Mesodermal cell (in vitro differentiated cells): Measurements from ENCODE around the gene SLC15A3.
"Not testable (repeated sequence)": the region's sequence is repeated elsewhere in the genome, so short reads cannot be mapped to it uniquely, and the experiment has no call there.

Source experiments
- H3K27ac ChIP-seq: 2 replicates; pipeline ENCODE4 v1.7.0; 2013; ENCODE audit warnings: mild to moderate bottlenecking, low read depth, low read length, moderate library complexity; ENCODE audit not compliant: severe bottlenecking
- H3K36me3 ChIP-seq: 2 replicates; pipeline ENCODE4 v1.7.1; 2013; ENCODE audit warnings: mild to moderate bottlenecking, low read length, moderate library complexity; ENCODE audit not compliant: control insufficient read depth, insufficient read depth
- H3K4me1 ChIP-seq: one replicate; pipeline ENCODE4 v1.7.1; 2013; ENCODE audit warnings: mild to moderate bottlenecking, low read length; ENCODE audit not compliant: insufficient read depth, control insufficient read depth, poor library complexity, severe bottlenecking
- H3K4me3 ChIP-seq: 2 replicates; pipeline ENCODE4 v1.7.0; 2013; ENCODE audit warnings: low read length, control low read depth, mild to moderate bottlenecking; ENCODE audit not compliant: insufficient read depth, poor library complexity, severe bottlenecking; ENCODE audit errors: extremely low read depth
- H3K9me3 ChIP-seq: 2 replicates; pipeline ENCODE4 v1.7.1; 2013; ENCODE audit warnings: mild to moderate bottlenecking, low read length, moderate library complexity; ENCODE audit not compliant: control insufficient read depth
- WGBS, 2 experiments: methylation state at CpG; one replicate each; pipeline ENCODE4 v1.1.5; 2013; ENCODE audit warnings: missing lambda C conversion rate in 2 of 2; ENCODE audit not compliant: insufficient coverage in 2 of 2; 5-methylcytosine and 5-hydroxymethylcytosine counted together

SLC15A3 gene

DNA sequence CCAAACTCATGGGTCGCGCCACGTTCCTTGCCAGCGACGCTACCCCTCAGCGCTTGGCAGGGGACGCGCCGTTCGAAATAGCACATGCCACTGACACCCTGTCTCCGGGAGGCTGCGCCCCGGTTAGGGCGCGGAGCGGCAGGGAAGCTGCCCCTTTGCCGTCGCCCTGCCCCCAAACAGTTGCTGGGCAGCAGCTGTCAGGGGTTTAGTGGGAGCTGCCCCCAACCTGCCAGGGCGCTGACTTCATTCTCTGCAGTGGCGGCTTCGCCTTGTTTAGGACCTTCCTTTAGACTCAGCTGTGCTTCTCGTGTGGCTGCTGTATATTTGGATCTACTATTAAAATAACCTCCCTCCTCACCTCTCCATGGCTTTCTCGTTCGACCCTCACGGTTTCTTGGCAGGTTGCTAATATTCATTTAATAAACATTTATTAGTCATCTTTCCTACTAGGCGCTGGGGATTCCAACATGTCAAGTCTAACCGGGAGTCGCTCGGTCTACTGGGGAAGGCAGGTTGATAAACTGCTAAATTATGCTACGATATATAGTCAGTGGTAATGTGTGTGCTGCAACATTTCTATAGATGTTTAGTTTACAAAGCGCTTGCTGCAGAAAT, 37.2 kb downstream of the SLC15A3 start:
- 2 to 3% methylated on average over 18 to 20 of the region's 31 CpGs for WGBS, 2 experiments
- H3K9me3 ChIP-seq, result no peaks in the 10 kb centered on the region
- H3K4me1 ChIP-seq, result peaks cover 16% of the 10 kb centered on the region
- H3K36me3 ChIP-seq, result peaks cover 23% of the 10 kb centered on the region
- H3K27ac ChIP-seq, result peak overlapping the region; percentile 89
- peak overlapping the region; percentile 78 for H3K4me3 ChIP-seq

- peak within 1 kb of the TSS; percentile 89 for H3K27ac ChIP-seq
- peaks cover 17% of the 10 kb centered on the region for H3K36me3 ChIP-seq
- H3K4me1 ChIP-seq, result peaks cover 11% of the 10 kb centered on the region
- peak within 1 kb of the TSS; percentile 78 for H3K4me3 ChIP-seq
- 0% methylated on average over 55 to 62 of the region's 70 CpGs for WGBS, 2 experiments
- no peaks in the 10 kb centered on the region for H3K9me3 ChIP-seq
These were observed 38.0 kb downstream of the SLC15A3 start, which contains the start of gene TMEM109 for GRCh38 chr11:60913793-60914632. Gene TMEM109 (plus strand): TSS chr11:60914158. CDS start chr11:60919694, 5,536 bp downstream.

- peak overlapping the region; percentile 89 for H3K27ac ChIP-seq
- WGBS, 2 experiments, result 92 to 97% methylated on average over 20 to 21 of the region's 22 CpGs
- peaks cover 14% of the 10 kb centered on the region for H3K36me3 ChIP-seq
These were observed 39.0 kb downstream of the SLC15A3 start for GRCh38 chr11:60912851-60913528.

GRCh38 chr11:60912223-60912850, 39.6 kb downstream of the SLC15A3 start:
- Histone ChIP-seq H3K9me3 (no peaks in the 10 kb centered on the region), H3K36me3 (peaks cover 7% of the 10 kb centered on the region), H3K4me3 (no peak overlapping the region), H3K27ac (no peak overlapping the region), H3K4me1 (no peaks in the 10 kb centered on the region)
- 73 to 79% methylated on average over 10 to 12 of the region's 12 CpGs for WGBS, 2 experiments

More at GRCh38 chr11:60912851-60913528, 39.0 kb downstream of the SLC15A3 start:
- no peaks in the 10 kb centered on the region for H3K9me3 ChIP-seq
- H3K4me3 ChIP-seq, result peak overlapping the region; percentile 78
- peaks cover under 1% of the 10 kb centered on the region for H3K4me1 ChIP-seq

DNA sequence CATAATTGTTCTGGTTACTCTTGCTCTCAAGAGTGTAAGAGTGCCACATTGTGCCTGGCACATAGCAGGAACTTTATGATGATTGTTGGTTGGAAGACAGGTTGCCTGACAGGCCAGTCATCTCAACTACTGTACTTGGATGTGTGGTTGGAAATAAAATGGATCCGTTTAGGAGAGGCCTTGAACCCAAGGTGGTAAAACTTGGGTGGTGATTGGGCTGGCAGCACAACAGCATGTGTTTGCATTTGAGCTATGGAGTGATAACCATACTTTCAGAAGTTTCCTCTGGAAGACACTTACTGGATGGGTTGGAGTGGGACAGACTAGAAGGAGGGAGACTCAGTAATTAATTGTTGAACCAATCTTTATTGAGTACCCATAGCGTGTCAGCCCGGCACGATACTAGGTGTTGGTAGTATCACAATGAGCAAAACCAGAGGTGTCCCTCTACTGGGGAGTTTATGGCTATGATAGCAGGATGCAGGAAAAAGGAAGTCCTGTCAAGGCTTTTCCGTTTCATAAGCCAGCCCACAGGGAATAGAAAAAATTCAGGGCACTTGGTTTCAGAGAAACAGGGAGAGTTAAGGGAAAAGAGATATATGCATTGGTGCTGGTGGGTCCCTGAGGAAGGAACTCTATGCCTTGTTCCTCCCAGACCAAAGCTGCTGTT, 41.1 kb downstream of the SLC15A3 start:
- H3K27ac ChIP-seq, result no peak overlapping the region
- WGBS, 2 experiments, result 79 to 80% methylated on average over 5 of the region's 5 CpGs
- H3K36me3 ChIP-seq, result no peaks in the 10 kb centered on the region
- H3K4me1 ChIP-seq, result no peaks in the 10 kb centered on the region
- H3K4me3 ChIP-seq, result no peak overlapping the region
- H3K9me3 ChIP-seq, result no peaks in the 10 kb centered on the region

GRCh38 chr11:60910281-60910687, 41.7 kb downstream of the SLC15A3 start:
- WGBS, 2 experiments, result 50 to 57% methylated on average over 2 to 3 of the region's 3 CpGs
- H3K36me3 ChIP-seq, result no peaks in the 10 kb centered on the region
- H3K4me1 ChIP-seq, result no peaks in the 10 kb centered on the region
- H3K4me3 ChIP-seq, result no peak overlapping the region
- no peak overlapping the region for H3K27ac ChIP-seq
- H3K9me3 ChIP-seq, result no peaks in the 10 kb centered on the region

DNA sequence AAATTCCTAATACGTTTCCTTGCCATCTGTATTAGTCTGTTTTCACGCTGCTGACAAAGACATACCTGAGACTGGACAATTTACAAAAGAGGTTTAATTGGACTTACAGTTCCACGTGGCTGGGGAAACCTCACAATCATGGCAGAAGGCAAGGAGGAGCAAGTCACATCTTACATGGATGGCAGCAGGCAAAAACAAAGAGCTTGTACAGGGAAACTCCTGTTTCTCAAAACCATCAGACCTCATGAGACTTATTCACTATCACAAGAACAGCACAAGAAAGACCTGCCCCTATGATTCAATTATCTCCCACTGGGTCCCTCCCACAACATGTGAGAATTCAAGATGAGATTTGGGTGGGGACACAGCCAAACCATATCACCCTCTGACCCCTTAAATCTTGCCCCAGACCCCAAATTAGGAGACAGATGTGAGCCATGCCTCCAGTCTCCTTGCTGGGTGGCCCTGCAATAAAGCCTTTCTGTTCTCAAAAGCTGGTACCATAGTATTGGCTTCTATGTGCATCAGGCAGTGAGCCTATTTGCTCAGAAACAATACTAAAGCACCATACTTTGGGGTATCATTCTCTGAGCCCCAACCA, 42.2 kb downstream of the SLC15A3 start:
- H3K4me3 ChIP-seq, H3K4me1 ChIP-seq, H3K27ac ChIP-seq, H3K9me3 ChIP-seq, H3K36me3 ChIP-seq: not testable (repeated sequence)
- 37 to 62% methylated on average over 3 of the region's 3 CpGs for WGBS, 2 experiments

GRCh38 chr11:60908803-60909202, 43.2 kb downstream of the SLC15A3 start:
- Histone ChIP-seq H3K9me3 (no peaks in the 10 kb centered on the region), H3K27ac (no peak overlapping the region), H3K4me3 (no peak overlapping the region), H3K4me1 (peaks cover 6% of the 10 kb centered on the region), H3K36me3 (peaks cover 3% of the 10 kb centered on the region)
- WGBS, 2 experiments, result 38 to 47% methylated on average over 1 of the region's 1 CpG

- peak within 1 kb of the TSS; percentile 99 for H3K4me3 ChIP-seq
- peak within 1 kb of the TSS; percentile 93 for H3K27ac ChIP-seq
- H3K36me3 ChIP-seq, result peaks cover 28% of the 10 kb centered on the region
- H3K4me1 ChIP-seq, result peaks cover 6% of the 10 kb centered on the region
- no peaks in the 10 kb centered on the region for H3K9me3 ChIP-seq
- 0 to 1% methylated on average over 75 of the region's 75 CpGs for WGBS, 2 experiments
These were observed 45.6 kb downstream of the SLC15A3 start, which contains the start of gene PRPF19 for GRCh38 chr11:60906132-60906972. Gene PRPF19 (minus strand): TSS chr11:60906585. CDS start chr11:60906382, 203 bp downstream.
